ENCODE results near the gene ZNF862. TPM values are rescaled to one million over a fixed set of nuclear protein-coding genes. Genes with fewer than 3 reads are reported as not detected.

Gene ZNF862
- total RNA-seq, 1 experiment from 2014 or later = 1.9 TPM

GRCh38 chr7:149826344-149827088 is 11.7 kb upstream of the ZNF862 start:
- no peak overlapping the region for H3K23ac ChIP-seq (ENCODE audit: insufficient read length, low read depth, low read length)
- H3K27me3 ChIP-seq (ENCODE audit: insufficient read depth, low read length) = no peaks in the 10 kb centered on the region
- no peak overlapping the region for H2AFZ ChIP-seq (ENCODE audit: low read length)
- Mint-ChIP-seq H3K27ac (no peak overlapping the region), H3K36me3 (ENCODE audit: insufficient read depth in 1 of 3, low read depth in 3 of 3) (peaks cover 0 to 4% (median 0%) of the 10 kb centered on the region in 3 experiments; a peak in 1 of 7 replicates), H3K4me1 (peaks cover under 1 to 12% of the 10 kb centered on the region in 2 experiments), H3K9me3 (peaks cover 8 to 13% of the 10 kb centered on the region in 2 experiments; a peak in 4 of 5 replicates), H3K4me3 (no peak overlapping the region), H3K27me3 (ENCODE audit: low read depth) (peaks cover 19% of the 10 kb centered on the region)
- no peaks in the 10 kb centered on the region for H4K20me1 ChIP-seq (ENCODE audit: control insufficient read depth, insufficient read depth, insufficient read length)
- WGBS (ENCODE audit: extremely low coverage, insufficient read length, low lambda C conversion rate) = no CpG with 5 or more reads among the region's 12 CpGs
- DNase-seq = no peak
- H3K27ac ChIP-seq (ENCODE audit: insufficient read length, low read depth, low read length) = no peak overlapping the region
- no peak overlapping the region for H3T11ph ChIP-seq (ENCODE audit: low read length)
- no peaks in the 10 kb centered on the region for H3K23me2 ChIP-seq (ENCODE audit: insufficient read length, low read depth, low read length, poor library complexity, severe bottlenecking)
- H3K4ac ChIP-seq (ENCODE audit: low read depth, low read length) = no peak overlapping the region
- H2BK12ac ChIP-seq (ENCODE audit: insufficient read length, low read depth, low read length) = no peak overlapping the region
- H2BK20ac ChIP-seq (ENCODE audit: low read depth, low read length, poor library complexity, severe bottlenecking) = no peak overlapping the region
- no peak overlapping the region; the same call in 1 of the 2 replicates for H3K14ac ChIP-seq (ENCODE audit: insufficient read depth, low read length)
- H3K56ac ChIP-seq (ENCODE audit: insufficient read length, low read depth, low read length) = no peak overlapping the region
- H3K79me2 ChIP-seq (ENCODE audit: insufficient read depth, low read length) = no peaks in the 10 kb centered on the region
- no peak overlapping the region for H4K5ac ChIP-seq (ENCODE audit: insufficient read length, low read depth, low read length)
- no peak overlapping the region for H3K9ac ChIP-seq (ENCODE audit: extremely low read depth, insufficient read length, low read length)
- H2BK120ac ChIP-seq (ENCODE audit: low read depth, low read length, poor library complexity, severe bottlenecking) = no peak overlapping the region
- H3K4me1 ChIP-seq (ENCODE audit: insufficient read depth, low read length) = no peaks in the 10 kb centered on the region
- H3K18ac ChIP-seq (ENCODE audit: insufficient read length, low read depth, low read length) = no peak overlapping the region
- no peak for TF ChIP-seq CTCF (conservative IDR thresholded peaks at IDR 0.05)
- H3K79me1 ChIP-seq (ENCODE audit: insufficient read depth, low read depth, low read length, poor library complexity, severe bottlenecking) = no peaks in the 10 kb centered on the region
- H2BK15ac ChIP-seq (ENCODE audit: low read depth, low read length) = no peak overlapping the region
- H2BK5ac ChIP-seq (ENCODE audit: insufficient read length, low read length) = no peak overlapping the region
- no peak overlapping the region for H2AK5ac ChIP-seq (ENCODE audit: insufficient read length, low read length)
- no peak overlapping the region for H3K4me2 ChIP-seq (ENCODE audit: insufficient read depth, insufficient read length, low read length)
- H4K91ac ChIP-seq (ENCODE audit: insufficient read length, low read depth, low read length) = no peak overlapping the region
- no peak overlapping the region for H4K8ac ChIP-seq (replicated peaks; ENCODE audit: insufficient read length, low read depth, low read length)
- no peaks in the 10 kb centered on the region for H3K9me3 ChIP-seq (ENCODE audit: control insufficient read depth, low read depth, low read length)

All from H9 (cell line).